Measurements from ENCODE around the gene LSM4. TPM values are rescaled to one million over a fixed set of nuclear protein-coding genes. Genes with fewer than 3 reads are reported as not detected.

LSM4 gene
- total RNA-seq, 1 donor from 2014 or later, result 150 TPM

DNA sequence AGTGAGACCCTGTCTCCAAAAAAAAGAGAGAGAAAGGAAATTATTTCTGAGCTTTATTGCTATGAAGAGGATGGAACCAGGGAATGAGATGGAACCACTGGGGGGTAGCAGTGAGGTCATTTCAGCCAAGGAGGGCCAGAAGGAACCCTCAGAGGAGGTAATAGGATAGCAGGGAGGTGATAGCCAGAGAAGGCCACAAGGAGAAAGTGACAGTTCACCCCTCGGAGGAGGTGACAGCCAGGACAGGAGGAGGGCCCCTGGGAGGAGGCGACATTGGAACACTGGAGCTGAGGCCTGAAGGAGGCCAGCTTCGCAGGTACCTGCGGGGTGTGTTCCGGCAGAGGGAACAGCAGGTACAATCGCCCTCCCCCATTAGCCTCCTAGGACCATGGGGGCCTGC, 16.8 kb upstream of the LSM4 start:
- H3K9me3 Mint-ChIP-seq (ENCODE audit: low read depth), result no peaks in the 10 kb centered on the region
- H3K27ac Mint-ChIP-seq, result no peak overlapping the region
- H3K4me1 Mint-ChIP-seq (ENCODE audit: low read depth), result peaks cover 12% of the 10 kb centered on the region
- TF ChIP-seq, protein P1, sequence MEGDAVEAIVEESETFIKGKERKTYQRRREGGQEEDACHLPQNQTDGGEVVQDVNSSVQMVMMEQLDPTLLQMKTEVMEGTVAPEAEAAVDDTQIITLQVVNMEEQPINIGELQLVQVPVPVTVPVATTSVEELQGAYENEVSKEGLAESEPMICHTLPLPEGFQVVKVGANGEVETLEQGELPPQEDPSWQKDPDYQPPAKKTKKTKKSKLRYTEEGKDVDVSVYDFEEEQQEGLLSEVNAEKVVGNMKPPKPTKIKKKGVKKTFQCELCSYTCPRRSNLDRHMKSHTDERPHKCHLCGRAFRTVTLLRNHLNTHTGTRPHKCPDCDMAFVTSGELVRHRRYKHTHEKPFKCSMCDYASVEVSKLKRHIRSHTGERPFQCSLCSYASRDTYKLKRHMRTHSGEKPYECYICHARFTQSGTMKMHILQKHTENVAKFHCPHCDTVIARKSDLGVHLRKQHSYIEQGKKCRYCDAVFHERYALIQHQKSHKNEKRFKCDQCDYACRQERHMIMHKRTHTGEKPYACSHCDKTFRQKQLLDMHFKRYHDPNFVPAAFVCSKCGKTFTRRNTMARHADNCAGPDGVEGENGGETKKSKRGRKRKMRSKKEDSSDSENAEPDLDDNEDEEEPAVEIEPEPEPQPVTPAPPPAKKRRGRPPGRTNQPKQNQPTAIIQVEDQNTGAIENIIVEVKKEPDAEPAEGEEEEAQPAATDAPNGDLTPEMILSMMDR (IDR thresholded peaks at IDR 0.05; ENCODE audit: unreplicated experiment), result peak; percentile 36
- H3K27me3 Mint-ChIP-seq, result no peaks in the 10 kb centered on the region
- peaks cover 3% of the 10 kb centered on the region for H3K36me3 Mint-ChIP-seq (ENCODE audit: insufficient read depth)
- DNase-seq (ENCODE audit: low spot score, unreplicated experiment), result no peak
- peak overlapping the region; percentile 84 for H3K4me3 Mint-ChIP-seq (ENCODE audit: low read depth)

DNA sequence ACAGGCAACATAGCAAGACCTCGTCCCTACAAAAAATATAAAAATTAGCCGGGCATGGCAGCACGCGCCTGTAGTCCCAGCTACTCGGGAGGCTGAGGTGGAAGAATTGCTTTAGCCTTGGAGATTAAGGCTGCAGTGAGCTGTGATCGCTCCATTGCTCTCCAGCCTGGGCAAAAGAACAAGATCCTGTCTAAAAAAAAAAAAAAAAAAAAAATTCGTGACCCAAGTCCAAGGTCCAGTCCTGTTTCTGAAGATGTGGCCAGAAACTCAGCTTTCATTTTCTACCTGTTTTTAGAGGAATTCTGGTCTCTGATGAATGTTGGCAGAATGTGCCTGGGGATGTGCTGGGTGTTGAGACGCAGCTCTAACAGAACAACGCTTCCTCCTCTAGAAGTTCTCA, 15.7 kb upstream of the LSM4 start:
- Mint-ChIP-seq H3K27me3 (no peaks in the 10 kb centered on the region), H3K36me3 (ENCODE audit: insufficient read depth) (peaks cover 3% of the 10 kb centered on the region), H3K4me1 (ENCODE audit: low read depth) (peaks cover 7% of the 10 kb centered on the region), H3K9me3 (ENCODE audit: low read depth) (no peaks in the 10 kb centered on the region), H3K4me3 (ENCODE audit: low read depth) (peak overlapping the region; percentile 51), H3K27ac (no peak overlapping the region)
- DNase-seq (ENCODE audit: low spot score, unreplicated experiment), result no peak
- TF ChIP-seq, protein P1 (IDR thresholded peaks at IDR 0.05; ENCODE audit: unreplicated experiment), result no peak

DNA sequence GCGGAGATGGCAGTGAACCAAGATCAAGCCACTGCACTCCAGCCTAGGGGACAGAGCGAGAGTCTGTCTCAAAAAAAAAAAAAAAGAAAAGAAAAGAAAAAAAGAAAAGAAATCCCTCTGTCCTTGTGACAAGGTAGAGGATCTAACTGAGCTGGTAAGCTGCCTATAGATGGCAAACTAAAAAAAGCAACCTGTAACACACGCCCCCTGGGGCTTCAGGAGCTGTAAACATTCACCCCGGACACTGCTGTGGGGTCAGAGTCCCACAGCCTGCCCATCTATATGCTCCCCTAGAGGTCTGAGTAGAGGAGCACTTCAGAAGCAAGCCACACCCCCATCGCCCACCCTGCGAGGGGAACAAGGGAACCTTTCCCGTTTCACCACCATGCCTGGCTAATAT, 13.2 kb upstream of the LSM4 start:
- Mint-ChIP-seq H3K27me3 (no peaks in the 10 kb centered on the region), H3K36me3 (ENCODE audit: insufficient read depth) (no peaks in the 10 kb centered on the region), H3K27ac (no peak overlapping the region), H3K4me1 (ENCODE audit: low read depth) (peaks cover 1% of the 10 kb centered on the region), H3K4me3 (ENCODE audit: low read depth) (no peak overlapping the region), H3K9me3 (ENCODE audit: low read depth) (no peaks in the 10 kb centered on the region)
- TF ChIP-seq, protein P1 (IDR thresholded peaks at IDR 0.05; ENCODE audit: unreplicated experiment), result no peak
- DNase-seq (ENCODE audit: low spot score, unreplicated experiment), result no peak

DNA sequence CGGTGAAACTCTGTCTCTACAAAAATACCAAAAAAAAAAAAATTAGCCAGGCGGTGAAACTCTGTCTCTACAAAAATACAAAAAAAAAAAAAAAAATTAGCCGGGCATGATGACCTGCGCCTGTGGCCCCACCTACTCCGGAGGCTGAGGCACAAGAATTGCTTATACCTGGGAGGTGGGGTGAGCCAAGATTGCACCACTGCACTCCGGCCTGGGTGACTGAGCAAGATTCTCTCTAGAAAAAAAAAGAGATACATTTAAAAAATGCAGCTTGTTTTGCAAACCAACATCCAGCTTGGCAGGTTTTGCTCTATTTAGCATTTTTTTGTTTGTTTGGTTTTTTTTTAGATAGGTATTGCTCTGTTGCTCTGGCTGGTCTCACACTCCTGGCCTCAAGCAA, 10.8 kb upstream of the LSM4 start:
- Mint-ChIP-seq H3K9me3 (ENCODE audit: low read depth) (no peaks in the 10 kb centered on the region), H3K36me3 (ENCODE audit: insufficient read depth) (no peaks in the 10 kb centered on the region), H3K4me3 (ENCODE audit: low read depth) (no peak overlapping the region), H3K27ac (no peak overlapping the region), H3K4me1 (ENCODE audit: low read depth) (peaks cover 4% of the 10 kb centered on the region), H3K27me3 (no peaks in the 10 kb centered on the region)
- DNase-seq (ENCODE audit: low spot score, unreplicated experiment), result no peak
- TF ChIP-seq, protein P1 (IDR thresholded peaks at IDR 0.05; ENCODE audit: unreplicated experiment), result no peak

DNA sequence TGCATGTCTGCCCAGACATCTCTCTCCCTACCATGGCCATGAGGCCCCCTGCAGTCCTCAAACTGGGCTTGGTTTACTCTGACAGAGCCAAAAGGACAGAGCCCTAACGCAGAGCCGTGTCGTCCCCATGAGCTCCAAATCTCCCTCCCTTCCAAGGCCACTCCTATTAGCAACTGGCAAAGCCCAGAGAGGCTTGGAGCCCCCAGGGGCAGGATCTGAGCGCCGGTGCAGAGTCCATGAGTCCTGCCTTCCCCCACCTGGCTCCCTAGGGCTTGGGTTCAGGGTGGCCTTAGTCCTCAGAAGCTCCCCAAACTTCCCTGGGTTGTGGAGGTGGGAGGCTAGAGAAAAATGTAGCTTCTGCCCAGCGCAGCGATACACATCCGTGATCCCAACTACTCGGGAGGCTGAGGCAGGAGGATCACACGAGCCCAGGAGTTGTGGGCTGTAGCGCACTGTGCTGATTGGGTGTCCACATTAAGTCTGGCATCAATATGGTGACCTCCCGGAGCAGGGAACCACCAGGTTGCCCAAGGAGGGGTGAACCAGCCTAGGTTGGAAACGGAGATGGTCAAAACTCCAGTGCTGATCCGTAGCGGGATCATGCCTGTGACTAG, 10.1 kb upstream of the LSM4 start:
- Mint-ChIP-seq H3K9me3 (ENCODE audit: low read depth) (no peaks in the 10 kb centered on the region), H3K36me3 (ENCODE audit: insufficient read depth) (no peaks in the 10 kb centered on the region), H3K4me1 (ENCODE audit: low read depth) (peaks cover 8% of the 10 kb centered on the region), H3K27ac (no peak overlapping the region), H3K27me3 (no peaks in the 10 kb centered on the region), H3K4me3 (ENCODE audit: low read depth) (no peak overlapping the region)
- TF ChIP-seq, protein P1 (IDR thresholded peaks at IDR 0.05; ENCODE audit: unreplicated experiment), result no peak
- no peak for DNase-seq (ENCODE audit: low spot score, unreplicated experiment)

Measured in progenitor cell of endocrine pancreas (in vitro differentiated cells).